CD14-positive monocyte (primary cell): ENCODE results near the gene NINL. TPM values are rescaled to one million over a fixed set of nuclear protein-coding genes. Genes with fewer than 3 reads are reported as not detected.

Experiments used
- DNase-seq, 3 donors: peaks; one replicate each; pipeline ENCODE4 v3.0.0-alpha.2; 2011 to 2022
- H2AFZ ChIP-seq: 2 replicates; pipeline ENCODE4 v1.6.0; 2012; ENCODE audit warnings: mild to moderate bottlenecking, low read depth, low read length, inconsistent platforms; ENCODE audit not compliant: insufficient read depth, poor library complexity, severe bottlenecking
- H3K27ac ChIP-seq, 2 donors: 1 replicate in 1 of 2; 2 replicates in 1 of 2; pipeline ENCODE4 v1.5.1; 2012 to 2013; ENCODE audit warnings: low read length in 2 of 2, control low read depth in 1 of 2, inconsistent platforms in 1 of 2, low read depth in 1 of 2, mild to moderate bottlenecking in 1 of 2
- H3K27me3 ChIP-seq, 2 donors: one replicate each; pipeline versions ENCODE4 v1.6.0 to v1.6.1; 2011 to 2013; ENCODE audit warnings: low read length in 2 of 2; ENCODE audit not compliant: control insufficient read depth in 2 of 2, insufficient read depth in 2 of 2
- H3K36me3 ChIP-seq, 2 donors: replicated peaks in 1 of 2; 1 replicate in 1 of 2; 2 replicates in 1 of 2; pipeline versions ENCODE4 v1.5.1 to v1.6.1; 2012 to 2013; ENCODE audit warnings: low read length in 2 of 2, control low read depth in 1 of 2, inconsistent platforms in 1 of 2, mild to moderate bottlenecking in 1 of 2; ENCODE audit not compliant: insufficient read depth in 2 of 2, control insufficient read depth in 1 of 2
- H3K4me1 ChIP-seq, 2 donors: 1 replicate in 1 of 2; 2 replicates in 1 of 2; pipeline versions ENCODE4 v1.5.1 to v1.6.1; 2012 to 2013; ENCODE audit warnings: low read length in 2 of 2, control low read depth in 1 of 2, inconsistent platforms in 1 of 2, mild to moderate bottlenecking in 1 of 2, moderate library complexity in 1 of 2; ENCODE audit not compliant: insufficient read depth in 2 of 2, control insufficient read depth in 1 of 2
- H3K4me2 ChIP-seq: replicated peaks from 2 replicates; pipeline ENCODE3; 2012; ENCODE audit warnings: low read length, moderate library complexity, mild to moderate bottlenecking; ENCODE audit not compliant: poor library complexity, severe bottlenecking; ENCODE audit errors: extremely low read depth
- H3K4me3 ChIP-seq, 3 experiments: fragments of 200-600 bp in 1 of 3; sonication (generic) in 1 of 3; replicated peaks in 1 of 3; 1 replicate in 2 of 3; 2 replicates in 1 of 3; pipeline ENCODE4 v1.5.1; 2011 to 2013; ENCODE audit warnings: low read length in 3 of 3, mild to moderate bottlenecking in 3 of 3, control low read depth in 2 of 3, low read depth in 2 of 3, inconsistent platforms in 1 of 3, moderate library complexity in 1 of 3
- H3K79me2 ChIP-seq: 2 replicates; pipeline ENCODE4 v1.6.0; 2012; ENCODE audit warnings: mild to moderate bottlenecking, control low read depth, inconsistent platforms, low read length, moderate library complexity; ENCODE audit not compliant: insufficient read depth
- H3K9ac ChIP-seq: 2 replicates; pipeline ENCODE4 v1.6.0; 2017; ENCODE audit warnings: low read length, mild to moderate bottlenecking; ENCODE audit not compliant: insufficient read depth, poor library complexity, severe bottlenecking
- H3K9me3 ChIP-seq, 2 donors: replicated peaks in 1 of 2; 1 replicate in 1 of 2; 2 replicates in 1 of 2; pipeline versions ENCODE4 v1.5.1 to v1.6.1; 2012 to 2013; ENCODE audit warnings: low read length in 2 of 2, control low read depth in 1 of 2; ENCODE audit not compliant: control insufficient read depth in 1 of 2, insufficient read depth in 1 of 2
- H4K20me1 ChIP-seq: 2 replicates; pipeline ENCODE4 v1.6.0; 2012; ENCODE audit warnings: mild to moderate bottlenecking, low read length, control low read depth, moderate library complexity; ENCODE audit not compliant: insufficient read depth
- H3K27ac Mint-ChIP-seq, 7 donors: one replicate each; pipeline ENCODE4 v1.8.0; 2020; ENCODE audit warnings: mild to moderate bottlenecking in 7 of 7, mixed read lengths in 7 of 7, moderate library complexity in 6 of 7, inconsistent platforms in 2 of 7
- H3K27me3 Mint-ChIP-seq, 3 donors: one replicate each; pipeline ENCODE4 v1.8.0; 2021 to 2022; ENCODE audit warnings: low read depth in 3 of 3, mild to moderate bottlenecking in 3 of 3, mixed read lengths in 3 of 3, moderate library complexity in 3 of 3, inconsistent platforms in 1 of 3
- H3K36me3 Mint-ChIP-seq, 2 donors: one replicate each; pipeline ENCODE4 v1.8.0; 2020; ENCODE audit warnings: mixed read lengths in 2 of 2, inconsistent platforms in 1 of 2, mild to moderate bottlenecking in 1 of 2
- H3K4me1 Mint-ChIP-seq: one replicate; pipeline ENCODE4 v1.8.0; 2020; ENCODE audit warnings: mild to moderate bottlenecking, mixed read lengths
- H3K4me3 Mint-ChIP-seq, 2 donors: one replicate each; pipeline ENCODE4 v1.8.0; 2020; ENCODE audit warnings: mild to moderate bottlenecking in 2 of 2, mixed read lengths in 2 of 2, moderate library complexity in 1 of 2
- H3K9me3 Mint-ChIP-seq, 7 donors: one replicate each; pipeline ENCODE4 v1.8.0; 2020 to 2022; ENCODE audit warnings: mixed read lengths in 7 of 7, mild to moderate bottlenecking in 6 of 7, moderate library complexity in 6 of 7, inconsistent platforms in 2 of 7
- WGBS: methylation state at CpG from one replicate; pipeline ENCODE4 v1.1.5; 2013; ENCODE audit warnings: missing lambda C conversion rate; ENCODE audit not compliant: insufficient coverage; 5-methylcytosine and 5-hydroxymethylcytosine counted together
- intact Hi-C, 2 donors: fragments of 100-400 bp; cut with micrococcal nuclease; formaldehyde crosslinking; loops; one replicate each; pipeline versions ENCODE4 v1.15.0 to v1.15.1; 2023
- polyA plus RNA-seq, 3 donors: library from polyadenylated mRNA; depleted of rRNA in 1 of 3; unstranded in 2 of 3; stranded (reverse) in 1 of 3; fragments of 300-500 nt in 2 of 3; fragments of >200 nt in 1 of 3; fragmentation: Illumina TruSeq in 2 of 3; gene quantifications; 1 replicate in 2 of 3; 2 replicates in 1 of 3; pipeline ENCODE4 v1.2.3, GENCODE V29; 2012 to 2021
- TF ChIP-seq, protein P1 (sequence below): fragments of 200-600 bp; IDR thresholded peaks from one replicate; pipeline ENCODE4 v1.8.0; 2022; ENCODE audit warnings: antibody characterized with exemption, mild to moderate bottlenecking

The NINL gene
- polyA plus RNA-seq, 3 donors: 0.08 to 0.15 TPM; not detected in 1

DNA sequence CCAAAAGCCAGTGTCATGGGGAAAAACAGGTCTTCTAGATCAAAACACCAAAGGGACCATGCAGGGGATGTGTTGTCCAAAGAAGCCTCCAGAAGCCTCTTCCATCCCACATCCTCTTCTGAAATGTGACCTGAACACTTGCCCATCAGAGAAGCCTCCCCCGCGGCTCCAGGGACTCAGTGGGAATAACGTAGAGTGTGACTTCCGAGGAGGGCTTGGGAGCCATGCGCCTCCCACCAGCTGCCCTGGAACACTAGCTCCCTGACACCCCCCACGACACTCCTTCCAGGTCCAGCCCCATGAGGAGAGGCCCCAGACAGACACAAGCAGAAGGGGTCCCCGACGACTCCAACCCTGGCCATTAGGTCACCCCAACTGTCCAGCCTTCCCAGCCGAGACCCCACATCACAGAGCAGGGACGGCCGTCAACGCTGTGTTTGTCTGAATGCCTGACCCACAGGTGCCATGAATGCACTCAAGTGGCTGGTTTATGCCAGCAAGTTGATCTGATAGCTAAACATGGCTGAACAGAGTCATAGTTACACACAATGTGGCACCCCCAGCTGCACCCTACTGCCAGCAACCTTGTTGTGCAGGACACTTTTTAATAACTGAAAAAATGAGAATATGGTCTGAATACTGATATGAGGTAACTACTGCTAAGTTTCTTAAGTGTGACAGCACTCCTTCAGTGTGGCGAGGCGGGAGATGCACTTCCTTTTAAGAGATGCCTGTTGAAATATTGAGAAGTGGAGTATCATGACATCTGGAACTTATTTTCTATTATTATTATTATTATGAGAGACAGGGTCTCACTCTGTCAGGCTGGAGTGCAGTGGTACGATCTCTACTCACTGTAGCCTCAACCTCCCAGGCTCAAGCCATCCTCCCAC lies 119.8 kb downstream of the NINL start:
- Histone ChIP-seq H3K79me2 (no peaks in the 10 kb centered on the region), H2AFZ (no peak overlapping the region), H4K20me1 (no peaks in the 10 kb centered on the region), H3K27ac (no peak overlapping the region), H3K4me3 (no peak overlapping the region), H3K27me3 (no peaks in the 10 kb centered on the region), H3K9ac (no peak overlapping the region), H3K36me3 (no peaks in the 10 kb centered on the region), H3K4me1 (peaks cover 18 to 19% of the 10 kb centered on the region in 2 donors), H3K9me3 (no peaks in the 10 kb centered on the region), H3K4me2 (no peak overlapping the region)
- H3K27me3 Mint-ChIP-seq: peaks cover 0 to 4% (median 2%) of the 10 kb centered on the region in 3 donors
- H3K27ac Mint-ChIP-seq: peak overlapping the region in 1 of 7 donors; percentile 40
- 99% methylated on average over 12 of the region's 15 CpGs for WGBS
- H3K4me1 Mint-ChIP-seq: peaks cover 23% of the 10 kb centered on the region
- DNase-seq: no peak
- no peaks in the 10 kb centered on the region for H3K36me3 Mint-ChIP-seq
- TF ChIP-seq, protein P1, sequence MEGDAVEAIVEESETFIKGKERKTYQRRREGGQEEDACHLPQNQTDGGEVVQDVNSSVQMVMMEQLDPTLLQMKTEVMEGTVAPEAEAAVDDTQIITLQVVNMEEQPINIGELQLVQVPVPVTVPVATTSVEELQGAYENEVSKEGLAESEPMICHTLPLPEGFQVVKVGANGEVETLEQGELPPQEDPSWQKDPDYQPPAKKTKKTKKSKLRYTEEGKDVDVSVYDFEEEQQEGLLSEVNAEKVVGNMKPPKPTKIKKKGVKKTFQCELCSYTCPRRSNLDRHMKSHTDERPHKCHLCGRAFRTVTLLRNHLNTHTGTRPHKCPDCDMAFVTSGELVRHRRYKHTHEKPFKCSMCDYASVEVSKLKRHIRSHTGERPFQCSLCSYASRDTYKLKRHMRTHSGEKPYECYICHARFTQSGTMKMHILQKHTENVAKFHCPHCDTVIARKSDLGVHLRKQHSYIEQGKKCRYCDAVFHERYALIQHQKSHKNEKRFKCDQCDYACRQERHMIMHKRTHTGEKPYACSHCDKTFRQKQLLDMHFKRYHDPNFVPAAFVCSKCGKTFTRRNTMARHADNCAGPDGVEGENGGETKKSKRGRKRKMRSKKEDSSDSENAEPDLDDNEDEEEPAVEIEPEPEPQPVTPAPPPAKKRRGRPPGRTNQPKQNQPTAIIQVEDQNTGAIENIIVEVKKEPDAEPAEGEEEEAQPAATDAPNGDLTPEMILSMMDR: no peak
- H3K4me3 Mint-ChIP-seq: no peak overlapping the region
- intact Hi-C loops: no loop called here
- H3K9me3 Mint-ChIP-seq: no peaks in the 10 kb centered on the region

DNA sequence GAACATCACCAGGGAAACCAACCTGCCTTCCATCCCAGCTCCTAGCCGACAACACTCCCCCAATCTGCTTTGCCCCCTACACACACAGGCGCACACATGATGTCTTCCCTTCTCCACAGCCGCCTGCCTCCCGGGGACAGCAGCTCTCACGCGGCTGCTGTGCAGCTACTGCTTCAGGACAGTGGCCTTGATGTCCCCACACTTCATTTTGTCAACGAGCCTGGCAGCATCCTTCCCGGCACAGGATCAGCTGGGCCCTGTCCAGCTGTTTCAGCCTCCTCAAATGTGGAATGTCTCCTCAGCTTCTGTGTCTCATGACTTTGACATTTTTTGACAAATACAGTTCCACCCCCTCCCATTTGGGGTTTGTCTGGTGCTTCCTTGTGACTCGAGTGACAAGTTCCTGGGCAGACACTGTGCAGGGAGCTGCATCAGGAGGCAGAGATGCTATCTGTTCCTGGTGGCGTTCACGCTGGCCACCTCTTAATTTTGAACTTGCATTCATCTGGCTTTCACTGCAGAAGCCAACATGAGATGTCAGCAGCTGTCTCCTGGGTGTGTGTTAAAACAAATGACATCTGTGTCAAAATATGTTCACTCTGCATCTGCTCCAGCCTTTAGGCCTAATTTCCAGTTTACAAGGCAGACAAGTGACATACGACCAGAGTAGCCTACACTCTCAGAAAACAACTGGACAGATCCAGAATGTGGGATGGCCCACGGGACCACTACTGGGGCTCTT lies 120.7 kb downstream of the NINL start:
- TF ChIP-seq, protein P1: no peak
- H3K4me2 ChIP-seq: no peak overlapping the region
- H3K36me3 ChIP-seq: no peaks in the 10 kb centered on the region
- no peaks in the 10 kb centered on the region for H3K27me3 ChIP-seq
- intact Hi-C loops: no loop called here
- H3K27ac ChIP-seq: no peak overlapping the region
- H3K9me3 ChIP-seq: no peaks in the 10 kb centered on the region
- Mint-ChIP-seq H3K27me3 (peaks cover 0 to 4% (median 2%) of the 10 kb centered on the region in 3 donors), H3K9me3 (peaks cover 0 to 2% (median 0%) of the 10 kb centered on the region in 7 donors), H3K36me3 (no peaks in the 10 kb centered on the region), H3K27ac (peak overlapping the region in 1 of 7 donors; percentile 33), H3K4me3 (no peak overlapping the region), H3K4me1 (peaks cover 28% of the 10 kb centered on the region)
- no peak overlapping the region for H3K9ac ChIP-seq
- H3K79me2 ChIP-seq: no peaks in the 10 kb centered on the region
- 86% methylated on average over 13 of the region's 13 CpGs for WGBS
- no peak overlapping the region for H3K4me3 ChIP-seq
- H4K20me1 ChIP-seq: no peaks in the 10 kb centered on the region
- peaks cover 23 to 24% of the 10 kb centered on the region in 2 donors for H3K4me1 ChIP-seq
- no peak overlapping the region for H2AFZ ChIP-seq
- no peak for DNase-seq
